ENCODE data around the gene KCNG2.
A peak's percentile ranks its signal among the peaks of the same experiment; 100 is the strongest.
"Not testable (repeated sequence)": the region's sequence is repeated elsewhere in the genome, so short reads cannot be mapped to it uniquely, and the experiment has no call there.

KCNG2 gene

GRCh38 chr18:79871026-79871390 lies 73.3 kb downstream of the KCNG2 start:
- DNase-seq, result no peak

GRCh38 chr18:79871481-79872091 lies 73.8 kb downstream of the KCNG2 start:
- no peak for DNase-seq

DNA sequence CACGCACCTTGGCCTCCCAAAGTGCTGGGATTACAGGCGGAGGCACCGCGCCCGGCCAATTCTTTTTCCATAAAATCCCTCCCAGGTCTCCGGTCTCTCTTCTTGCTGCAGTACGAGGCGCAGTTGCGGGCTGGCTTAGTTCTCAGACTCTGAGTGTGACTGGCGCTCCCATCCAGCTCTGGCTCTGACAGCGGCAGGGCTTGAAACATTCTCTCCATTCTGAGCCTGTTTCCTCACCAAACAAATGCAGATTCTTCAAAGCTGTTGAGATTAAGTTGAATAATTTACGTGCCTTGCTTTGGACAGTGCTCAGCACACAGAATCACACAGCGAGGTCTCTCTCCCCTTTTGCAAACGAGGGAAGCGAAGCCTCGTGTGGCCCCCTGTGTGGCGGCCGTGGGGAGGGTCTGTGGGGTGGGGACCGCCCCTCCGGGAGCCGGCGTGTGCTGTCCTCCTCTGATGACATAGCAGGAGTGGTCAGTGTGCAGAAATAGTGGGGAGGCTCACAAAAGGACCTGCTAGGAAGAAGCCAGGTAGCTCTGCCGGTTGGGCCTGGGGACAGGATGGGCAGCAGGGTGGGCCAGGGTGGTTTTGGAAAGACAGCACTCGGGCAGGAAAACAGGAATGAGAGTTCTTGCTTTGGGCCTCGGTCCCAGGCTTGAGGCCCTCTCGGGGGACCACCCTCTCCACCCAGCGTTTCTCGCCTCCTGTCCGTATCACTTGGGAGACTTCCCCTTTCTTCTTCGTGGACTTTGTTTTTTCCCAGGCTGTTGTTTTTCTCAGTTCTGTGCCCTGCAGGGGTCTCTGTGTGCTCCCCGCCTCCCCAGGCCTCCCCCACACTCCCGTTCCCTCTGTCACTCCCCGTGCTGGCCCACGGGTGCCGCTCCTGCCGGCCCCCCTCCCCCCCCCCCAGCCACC lies 75.0 kb downstream of the KCNG2 start:
- DNase-seq, result no peak

- DNase-seq, result no peak
Observed at GRCh38 chr18:79873449-79874110, 75.8 kb downstream of the KCNG2 start.

DNA sequence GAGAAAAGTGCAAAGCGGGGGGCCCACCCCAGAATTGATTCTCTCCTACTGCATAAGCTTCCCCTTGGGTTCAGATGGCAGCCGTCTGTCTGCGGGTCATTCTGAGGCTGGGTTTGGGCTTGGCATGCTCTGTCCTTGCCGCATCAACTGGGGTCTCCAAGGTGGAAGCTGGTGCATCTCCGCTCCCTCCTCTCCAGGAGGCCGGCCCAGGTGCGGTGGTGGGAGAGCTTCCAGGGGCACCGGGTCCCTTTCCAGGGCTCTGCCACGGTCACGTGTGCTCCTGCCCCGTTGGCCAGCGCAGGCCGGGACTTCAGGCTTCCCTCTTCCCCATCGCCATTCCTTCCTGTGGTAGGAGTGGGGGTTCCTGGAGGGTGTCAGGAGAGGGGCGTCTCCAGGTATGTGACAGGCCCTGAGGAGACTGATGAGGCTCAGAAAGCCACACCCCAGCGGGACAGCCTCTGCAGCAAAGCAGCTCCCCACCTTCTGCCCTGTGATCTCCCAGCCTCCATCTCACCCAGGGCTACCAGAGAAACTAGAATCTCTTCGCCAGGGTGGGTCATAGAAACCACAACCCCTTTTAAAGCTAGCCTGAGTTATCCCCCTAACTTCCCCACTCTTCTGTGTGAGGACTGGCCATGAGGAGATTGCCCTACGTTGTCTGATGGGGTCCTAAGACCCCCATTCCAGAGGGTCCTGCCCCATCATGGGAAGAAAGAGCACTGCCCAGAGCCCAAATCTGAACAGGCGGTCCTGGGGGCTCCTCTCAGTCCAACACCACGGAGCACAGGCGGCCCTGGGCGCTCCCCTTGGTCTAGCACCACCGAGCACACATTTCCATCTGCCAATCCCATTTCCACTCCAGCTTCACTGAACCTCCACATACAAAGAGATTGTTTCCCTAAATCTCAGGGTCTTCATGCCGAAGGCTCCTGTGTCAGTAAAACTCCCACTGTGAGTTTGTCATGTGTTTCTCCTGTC lies 77.1 kb downstream of the KCNG2 start:
- DNase-seq, result no peak

GRCh38 chr18:79875531-79875919 lies 77.8 kb downstream of the KCNG2 start:
- DNase-seq, result no peak

DNA sequence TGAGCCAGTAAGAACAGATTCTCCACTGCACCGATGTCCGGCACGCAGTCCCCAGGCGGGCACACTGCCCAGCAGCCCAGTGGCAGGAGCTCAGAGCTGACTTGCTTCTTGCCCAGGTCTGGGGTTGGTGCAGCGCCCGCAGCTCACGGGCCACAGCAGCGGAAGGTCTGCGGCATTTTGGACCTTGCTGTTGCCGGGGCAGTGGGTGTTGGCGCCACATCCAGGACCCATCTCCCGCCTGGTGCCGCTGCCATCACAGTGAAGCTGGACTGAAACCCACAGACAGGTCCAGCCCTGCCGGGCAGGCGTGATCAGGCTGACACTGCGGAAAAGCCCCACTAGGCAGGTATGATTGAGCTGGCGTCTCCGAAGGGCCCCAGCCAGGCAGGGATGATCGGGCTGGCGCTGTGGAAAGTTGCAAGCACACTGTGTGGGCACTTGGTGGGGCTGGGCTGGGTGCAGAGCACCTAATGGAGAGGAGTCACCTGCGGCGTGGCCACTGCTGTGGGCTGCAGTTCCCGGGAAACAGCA lies 78.3 kb downstream of the KCNG2 start:
- DNase-seq, result peak in 1 of 14 donors; percentile 7

- DNase-seq, result no peak
Observed at GRCh38 chr18:79876497-79876896, 78.8 kb downstream of the KCNG2 start.

GRCh38 chr18:79877163-79878091 lies 79.7 kb downstream of the KCNG2 start:
- DNase-seq, result no peak

- DNase-seq, result not testable (repeated sequence)
Observed at GRCh38 chr18:79878246-79878645, 80.5 kb downstream of the KCNG2 start.

- DNase-seq, result no peak
Observed at GRCh38 chr18:79878741-79879378, 81.1 kb downstream of the KCNG2 start.

DNA sequence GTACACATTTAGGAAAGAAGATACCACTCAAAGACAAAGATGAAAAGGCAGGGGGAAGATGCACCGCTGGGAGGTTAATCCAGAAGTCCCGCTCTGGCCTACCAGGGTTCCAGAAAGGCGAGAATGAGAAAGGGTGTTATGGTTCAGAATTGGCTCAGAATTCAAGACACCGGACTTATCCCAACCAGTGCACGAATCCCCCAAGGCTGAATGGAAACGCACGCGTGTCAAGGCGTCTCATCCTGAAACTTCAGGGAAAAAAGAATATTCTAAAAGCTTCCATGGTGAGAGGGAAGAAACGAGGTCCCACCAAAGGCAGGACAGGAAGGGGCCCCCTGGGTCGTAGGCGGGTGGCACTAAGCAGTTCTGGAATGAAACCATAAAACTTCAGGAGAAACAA lies 81.8 kb downstream of the KCNG2 start:
- no peak for DNase-seq

DNA sequence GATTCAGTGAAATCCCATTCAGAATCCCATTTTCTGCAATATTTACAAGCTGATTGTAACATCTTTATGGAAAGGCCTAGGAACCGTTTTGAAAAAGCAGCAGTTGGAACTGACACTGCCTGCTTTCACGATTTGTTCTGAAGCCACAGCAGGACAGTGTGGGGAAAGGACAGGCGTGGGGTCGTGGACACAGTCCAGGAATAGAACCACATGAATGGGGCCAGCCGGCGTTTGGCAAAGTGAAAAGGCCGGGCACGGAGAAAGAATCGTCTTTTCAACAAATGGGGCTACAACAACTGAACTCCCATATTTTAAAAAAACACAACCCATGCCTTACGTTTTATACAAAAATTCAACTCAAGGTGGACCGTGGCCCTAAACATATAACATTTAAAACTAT lies 84.0 kb downstream of the KCNG2 start:
- peak in 4 of 14 donors; percentile 9 to 37 (median 16) for DNase-seq

- DNase-seq, result no peak
Observed at GRCh38 chr18:79882522-79883241, 84.9 kb downstream of the KCNG2 start.

GRCh38 chr18:79883461-79884293 lies 85.9 kb downstream of the KCNG2 start:
- no peak for DNase-seq

GRCh38 chr18:79884294-79884962 lies 86.7 kb downstream of the KCNG2 start:
- DNase-seq, result no peak

DNA sequence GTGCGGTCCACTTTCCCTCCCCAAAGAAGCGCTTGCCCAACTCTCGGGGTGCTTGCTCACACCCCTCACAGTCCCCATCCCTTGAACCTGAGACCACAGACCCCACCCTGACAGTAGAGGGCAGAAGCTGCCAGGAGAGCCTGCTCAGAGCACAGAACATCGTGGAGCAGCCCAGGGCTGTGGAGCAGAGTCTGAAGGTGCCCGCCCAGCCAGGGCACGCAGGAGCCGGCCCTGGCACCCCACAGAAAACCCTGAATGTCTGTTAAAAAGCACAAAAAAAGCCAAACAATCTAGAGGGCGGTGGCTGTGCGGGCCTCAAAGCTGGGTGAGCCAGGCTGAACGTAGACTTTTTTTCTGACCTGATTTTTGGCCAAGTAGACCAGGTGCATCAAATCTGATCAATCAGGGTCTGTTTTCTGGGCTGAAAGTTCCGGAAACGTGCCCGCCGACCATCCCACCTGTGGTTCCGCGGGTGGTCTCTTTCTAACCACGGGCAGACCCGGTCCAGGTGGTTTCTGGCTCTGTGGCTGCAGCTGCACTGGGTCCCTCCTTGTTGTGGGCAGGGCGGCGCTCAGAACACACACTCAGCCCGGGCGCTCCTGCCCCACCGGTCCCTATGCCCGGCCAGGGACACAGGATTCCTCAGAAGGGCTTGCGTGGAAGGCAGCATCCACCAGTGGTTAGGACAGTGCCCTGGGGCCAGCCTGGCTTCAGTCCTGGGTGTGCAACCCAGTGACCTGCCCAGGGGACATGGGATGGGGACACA lies 87.4 kb downstream of the KCNG2 start:
- DNase-seq, result no peak
